Measurements from ENCODE around the gene PGBD4. TPM values are rescaled to one million over a fixed set of nuclear protein-coding genes. Genes with fewer than 3 reads are reported as not detected.

PGBD4 gene
- total RNA-seq (2014; rRNA removed; shearing (Covaris generic)), result 0.10 and 0.74 TPM in 2 replicates

GRCh38 chr15:34101366-34102174 is at the start of gene PGBD4, which contains the start of gene EMC7:
PGBD4 (plus strand) TSS chr15:34102083; CDS start chr15:34102532, 449 bp downstream.
EMC7 (minus strand) TSS chr15:34101862; CDS start chr15:34101839, 23 bp downstream.
- peak; percentile 99 for DNase-seq (ENCODE audit: low read depth)

DNA sequence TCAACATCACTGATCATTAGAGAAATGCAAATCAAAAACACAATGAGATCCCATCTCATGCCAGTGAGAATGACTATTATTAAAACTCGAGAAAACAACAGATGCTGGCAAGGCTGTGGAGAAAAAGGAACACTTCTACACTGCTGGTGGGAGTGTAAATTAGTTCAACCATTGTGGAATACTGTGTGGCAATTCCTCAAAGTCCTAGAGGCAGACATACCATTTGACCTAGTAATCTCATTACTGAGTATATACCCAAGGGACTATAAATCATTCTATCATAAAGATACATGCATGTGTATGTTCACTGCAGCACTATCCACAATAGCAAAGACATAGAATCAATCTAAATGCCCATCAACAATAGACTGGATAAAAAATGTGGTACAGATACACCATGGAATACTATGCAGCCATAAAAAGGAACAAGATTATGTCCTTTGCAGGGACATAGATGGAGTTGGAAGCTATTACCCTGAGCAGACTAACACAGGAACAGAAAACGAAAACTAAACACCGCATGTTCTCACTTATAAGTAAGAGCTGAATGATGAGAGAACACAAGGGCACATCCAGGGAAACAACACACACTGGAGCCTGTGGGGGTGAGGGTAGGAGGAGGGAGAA is 47.7 kb upstream of the PGBD4 start:
- no peak for DNase-seq (ENCODE audit: low read depth)

- DNase-seq (ENCODE audit: low read depth), result peak; percentile 85
These were observed 45.9 kb upstream of the PGBD4 start for GRCh38 chr15:34055868-34056595.

- DNase-seq (ENCODE audit: low read depth), result peak; percentile 74
These were observed 45.0 kb upstream of the PGBD4 start for GRCh38 chr15:34056911-34057310.

DNA sequence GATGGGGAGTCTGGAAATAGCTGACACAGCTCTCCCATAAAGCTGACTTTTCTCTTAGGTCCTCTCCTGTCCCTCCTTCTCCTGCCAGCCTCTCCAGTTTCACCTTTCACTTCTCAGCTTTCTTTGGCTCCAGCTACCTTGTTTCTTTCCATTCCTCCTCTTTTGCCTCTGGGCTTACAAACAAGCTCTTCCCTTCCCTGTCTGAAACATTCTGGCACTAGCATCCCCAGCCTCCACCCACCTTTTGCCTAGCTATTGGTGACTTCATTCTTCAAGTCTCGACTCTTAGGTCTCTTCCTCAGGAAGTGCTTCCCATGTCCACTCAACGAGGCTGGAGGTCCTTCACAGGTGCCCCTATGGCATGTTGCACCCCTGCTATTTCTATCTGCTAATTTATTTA is 42.4 kb upstream of the PGBD4 start:
- no peak for DNase-seq (ENCODE audit: low read depth)

DNA sequence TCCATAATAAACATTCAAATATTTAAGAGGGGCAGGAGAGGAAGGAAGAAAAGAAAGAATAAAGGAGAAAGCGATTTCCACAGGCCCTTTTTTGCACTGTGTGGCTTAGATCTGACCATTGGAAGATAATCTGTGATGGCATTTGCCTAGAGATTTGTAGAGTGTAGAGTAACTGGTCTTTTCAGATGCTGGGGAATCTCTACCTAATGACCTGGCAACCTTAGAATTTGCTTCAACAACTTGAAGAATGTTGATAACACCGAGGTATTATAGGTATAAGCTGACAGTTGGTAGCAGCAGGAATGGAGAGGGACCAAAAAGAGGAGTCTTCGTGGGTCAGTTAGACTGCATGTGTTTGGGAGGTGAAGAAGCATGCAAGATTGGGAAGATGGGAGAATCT is 41.9 kb upstream of the PGBD4 start:
- DNase-seq (ENCODE audit: low read depth), result no peak

DNA sequence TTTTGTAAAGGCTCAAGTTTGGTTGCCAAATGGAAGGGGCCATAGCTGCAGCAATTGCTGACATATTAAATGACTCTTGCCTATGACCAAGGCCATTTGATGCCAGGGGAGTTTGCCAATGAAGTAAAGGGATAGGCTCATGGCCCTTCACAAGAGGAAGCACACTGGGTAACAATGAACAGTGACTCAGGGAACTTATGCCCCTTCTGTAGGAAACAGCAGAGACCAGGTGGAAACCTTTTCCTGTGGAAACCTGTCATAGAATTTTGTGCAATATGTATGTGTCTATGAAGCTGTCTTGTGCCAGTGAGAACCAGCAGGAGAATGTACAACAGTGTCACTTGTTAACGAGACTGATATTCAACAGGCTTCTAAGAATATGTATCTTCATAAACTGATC is 37.4 kb upstream of the PGBD4 start:
- DNase-seq (ENCODE audit: low read depth), result no peak

GRCh38 chr15:34065261-34065660 is 36.6 kb upstream of the PGBD4 start:
- no peak for DNase-seq (ENCODE audit: low read depth)

- no peak for DNase-seq (ENCODE audit: low read depth)
These were observed 35.9 kb upstream of the PGBD4 start for GRCh38 chr15:34065941-34066340.

DNA sequence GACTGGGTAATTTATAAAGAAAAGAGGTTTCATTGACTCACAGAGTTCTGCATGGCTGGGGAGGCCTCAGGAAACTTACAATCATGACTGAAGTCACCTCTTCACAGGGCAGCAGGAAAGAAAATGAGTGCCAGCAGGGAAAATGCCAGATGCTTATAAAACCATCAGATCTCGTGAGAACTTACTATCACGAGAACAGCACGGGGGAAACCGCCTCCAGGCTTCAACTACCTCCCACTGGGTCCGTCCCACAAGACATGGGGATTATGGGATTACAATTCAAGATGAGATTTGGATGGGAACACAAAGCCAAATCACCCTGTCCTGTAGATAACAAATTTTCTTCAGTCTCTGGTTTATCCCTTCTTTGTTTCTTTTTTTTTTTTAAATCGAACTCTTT is 31.9 kb upstream of the PGBD4 start:
- DNase-seq (ENCODE audit: low read depth), result no peak

DNA sequence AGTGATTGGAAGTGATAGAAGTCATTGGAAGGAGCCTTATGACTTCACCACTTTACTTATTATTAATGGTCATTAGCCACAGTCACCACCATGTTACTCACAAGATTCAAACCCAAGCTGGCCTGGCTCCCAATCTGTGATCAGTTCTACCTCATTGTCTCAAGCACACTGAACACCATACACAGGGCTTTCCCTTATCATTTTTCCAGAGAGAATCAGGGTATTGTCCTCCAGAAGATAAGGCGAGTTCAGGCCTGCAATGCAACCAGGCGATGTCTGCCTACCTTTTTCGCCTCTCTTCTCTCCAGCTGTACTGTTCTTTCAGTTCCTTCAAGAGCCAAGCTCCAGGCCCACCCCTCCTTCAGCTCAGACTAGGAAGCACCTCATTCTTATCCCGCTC is 25.1 kb upstream of the PGBD4 start:
- no peak for DNase-seq (ENCODE audit: low read depth)

DNA sequence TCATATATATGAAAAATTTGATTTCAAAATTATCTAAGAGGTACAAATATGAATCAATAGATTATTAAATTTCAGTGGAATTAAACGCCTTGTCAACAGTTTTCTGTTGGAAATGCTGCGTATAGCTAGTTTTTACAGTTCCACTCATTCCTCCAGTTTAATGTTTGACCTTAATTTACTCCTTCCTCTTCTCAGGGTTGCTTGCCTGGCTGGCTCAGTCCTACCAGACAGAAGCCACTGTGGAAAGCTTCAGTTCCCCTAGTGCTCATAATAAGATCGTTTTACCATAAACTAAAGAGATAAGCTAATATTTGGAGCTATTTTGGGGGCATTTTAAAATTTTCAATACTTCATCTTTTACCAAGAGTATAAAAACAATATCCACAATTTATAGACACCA is 23.0 kb upstream of the PGBD4 start:
- DNase-seq (ENCODE audit: low read depth), result no peak

GRCh38 chr15:34079904-34080303 is 22.0 kb upstream of the PGBD4 start:
- no peak for DNase-seq (ENCODE audit: low read depth)

- peak; percentile 79 for DNase-seq (ENCODE audit: low read depth)
These were observed 17.8 kb upstream of the PGBD4 start for GRCh38 chr15:34084086-34084485.

DNA sequence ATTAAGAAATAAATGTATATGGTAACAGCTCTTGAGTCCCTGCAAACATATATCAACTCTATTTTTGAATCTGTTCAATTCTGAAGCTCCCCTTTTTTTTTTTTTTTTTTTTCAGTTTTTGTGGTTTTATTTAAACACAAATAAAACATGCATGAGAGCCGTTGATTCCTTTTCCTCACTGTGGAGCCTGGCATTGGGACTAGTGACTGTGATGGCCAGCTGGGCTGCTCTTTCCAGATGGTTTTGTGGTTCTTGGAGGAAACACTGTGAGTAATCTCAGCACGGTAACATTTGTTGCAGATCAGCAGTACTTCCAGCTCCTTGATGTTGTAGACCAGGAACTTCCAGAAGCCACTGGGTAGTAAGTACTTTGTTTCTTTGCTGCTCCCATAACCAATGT is 16.1 kb upstream of the PGBD4 start:
- DNase-seq (ENCODE audit: low read depth), result peak; percentile 48

DNA sequence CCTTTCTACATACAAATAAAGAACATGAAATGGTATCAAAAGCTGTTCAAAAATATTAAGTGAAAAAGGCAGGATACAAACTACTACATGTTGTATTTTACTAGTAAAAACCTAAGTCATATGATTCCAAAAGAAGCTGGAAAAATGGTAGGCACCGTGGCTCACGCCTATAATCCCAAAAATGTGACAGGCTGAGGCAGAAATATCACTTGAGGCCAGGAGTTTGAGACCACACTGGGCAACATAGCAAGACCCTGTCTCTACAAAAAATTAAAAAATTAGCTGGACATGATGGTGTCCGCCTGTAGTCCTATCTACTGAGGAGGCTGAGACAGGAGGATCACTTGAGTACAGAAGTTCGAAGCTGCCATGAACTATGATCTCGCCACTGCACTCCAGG is 2.0 kb upstream of the PGBD4 start:
- no peak for DNase-seq (ENCODE audit: low read depth)

DNA sequence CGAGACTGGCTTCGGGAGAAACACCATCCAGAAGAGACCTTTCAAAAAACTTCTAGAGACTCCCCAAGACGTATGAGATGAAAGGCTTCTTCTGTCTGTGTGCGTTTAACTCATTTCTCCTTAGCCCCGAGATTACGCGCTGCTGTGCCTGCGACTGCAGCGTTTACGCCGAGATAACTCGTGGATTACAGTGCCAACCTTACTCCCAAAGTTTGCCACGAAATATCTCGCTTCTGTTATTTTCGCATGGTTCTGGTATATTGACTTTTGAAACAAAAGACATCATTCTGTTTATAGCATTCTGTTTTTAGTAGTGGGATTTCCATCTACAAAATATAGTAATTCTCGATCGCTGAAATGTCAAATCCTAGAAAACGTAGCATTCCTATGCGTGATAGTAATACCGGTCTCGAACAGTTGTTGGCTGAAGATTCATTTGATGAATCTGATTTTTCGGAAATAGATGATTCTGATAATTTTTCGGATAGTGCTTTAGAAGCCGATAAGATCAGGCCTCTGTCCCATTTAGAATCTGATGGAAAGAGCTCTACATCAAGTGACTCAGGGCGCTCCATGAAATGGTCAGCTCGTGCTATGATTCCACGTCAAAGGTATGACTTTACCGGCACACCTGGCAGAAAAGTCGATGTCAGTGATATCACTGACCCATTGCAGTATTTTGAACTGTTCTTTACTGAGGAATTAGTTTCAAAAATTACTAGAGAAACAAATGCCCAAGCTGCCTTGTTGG is 467 bp downstream of the PGBD4 start:
- no peak for DNase-seq (ENCODE audit: low read depth)

- DNase-seq (ENCODE audit: low read depth), result no peak
These were observed 4.5 kb downstream of the PGBD4 start for GRCh38 chr15:34106423-34106822.

- no peak for DNase-seq (ENCODE audit: low read depth)
These were observed 5.4 kb downstream of the PGBD4 start for GRCh38 chr15:34107315-34107714.

DNA sequence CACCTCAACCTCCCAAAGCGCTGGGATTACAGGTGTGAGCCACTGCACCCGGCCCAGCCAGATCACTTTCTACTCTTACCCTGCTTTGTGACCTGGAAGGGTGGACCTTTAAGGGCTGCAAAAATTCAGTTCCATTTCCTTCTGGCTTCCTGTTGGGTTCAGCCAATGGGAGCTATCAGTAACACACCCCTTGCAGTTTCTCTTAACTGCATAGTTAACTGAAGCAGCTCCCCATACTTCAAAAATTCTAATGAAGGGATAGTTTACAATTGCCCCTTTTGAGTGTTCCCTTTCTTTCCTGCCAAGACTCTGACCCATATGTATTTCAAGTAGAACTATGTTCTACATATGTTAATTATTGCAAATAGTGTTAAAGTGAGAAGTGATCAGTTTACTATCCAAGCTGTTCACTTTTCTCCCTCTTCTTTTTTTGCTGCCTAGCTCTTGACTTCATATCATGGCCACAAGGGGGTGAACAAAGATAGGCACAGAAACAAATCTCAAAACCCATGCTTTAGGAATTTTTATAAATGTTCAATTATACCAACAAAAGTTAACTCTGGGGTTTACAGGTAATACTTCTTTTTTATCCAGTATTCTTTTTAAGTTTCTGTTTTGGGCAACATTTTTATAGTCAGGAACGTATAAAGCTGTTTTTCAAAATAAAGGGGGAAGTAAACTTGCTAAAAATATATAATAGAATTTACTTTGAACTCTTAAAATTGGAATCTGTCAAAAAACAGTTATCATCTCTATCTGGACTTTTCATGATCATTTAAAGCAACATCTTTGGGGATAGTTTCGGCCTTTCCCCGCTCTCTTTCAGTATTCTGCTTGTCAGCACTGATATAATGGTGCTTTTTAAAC is 8.1 kb downstream of the PGBD4 start:
- DNase-seq (ENCODE audit: low read depth), result peak; percentile 56

- no peak for DNase-seq (ENCODE audit: low read depth)
These were observed 9.6 kb downstream of the PGBD4 start for GRCh38 chr15:34111488-34111887.
